HCT116 (cell line): ENCODE measurements around the gene COX7A2L. TPM values are rescaled to one million over a fixed set of nuclear protein-coding genes. Genes with fewer than 3 reads are reported as not detected.

Experiments
- ATAC-seq: fragments of 200-7000 bp; cut with Tn5 transposase; 2 replicates; pipeline ENCODE4 v1.9.1; 2020; ENCODE audit warnings: mild to moderate bottlenecking, moderate library complexity
- BruUV-seq: library from RNA; stranded (reverse); fragments of 400-500 nt; replicated peaks from 2 replicates; lab custom pipeline; 2021; lab: Mats Ljungman, UMichigan
- CTCF ChIA-PET: fragments of 300-600 bp; sonication (Branson Sonifier 250); formaldehyde crosslinking; loops from one replicate; lab custom pipeline; 2021; ENCODE audit warnings: antibody characterized with exemption; lab: Charles Lee
- POLR2A ChIA-PET: fragments of 300-600, 350-600 bp; sonication (Branson Sonifier 250); formaldehyde crosslinking; loops from one replicate; lab custom pipeline; 2021; ENCODE audit warnings: antibody characterized with exemption; lab: Charles Lee
- RAD21 ChIA-PET, 2 experiments: fragments of 300-600 bp; sonication (Branson Sonifier 250); formaldehyde crosslinking; loops; one replicate each; lab custom pipeline; 2023; ENCODE audit warnings: low total read pairs in 2 of 2; ENCODE audit not compliant: uncharacterized antibody in 2 of 2, unreplicated experiment in 2 of 2, low non-redundant PET in 1 of 2; lab: Charles Lee
- DNase-seq: peaks from one replicate; pipeline ENCODE4 v3.0.0-alpha.2; 2010; ENCODE audit warnings: low read depth, low spot score
- H2AFZ ChIP-seq: fragments of 200-600 bp; shearing (Covaris generic), sonication (generic); 2 replicates; pipeline ENCODE4 v1.6.1; 2017; ENCODE audit warnings: low read depth, mixed run types, mixed read lengths, antibody characterized with exemption, low read length; ENCODE audit not compliant: poor library complexity, severe bottlenecking
- H3K27ac ChIP-seq: 2 replicates; pipeline ENCODE4 v1.5.1; 2012; ENCODE audit warnings: low read depth, low read length
- H3K27me3 ChIP-seq: fragments of 200-600 bp; sonication (generic); 2 replicates; pipeline ENCODE4 v1.6.1; 2016; ENCODE audit warnings: mixed run types, low read length, mixed read lengths; ENCODE audit not compliant: insufficient read depth
- H3K36me3 ChIP-seq, 2 experiments: fragments of 200-500 bp in 1 of 2; fragments of 200-600 bp in 1 of 2; sonication (Bioruptor generic) in 1 of 2; sonication (generic) in 1 of 2; 2 replicates each; pipeline versions ENCODE4 v1.5.1 to v1.6.1; 2014 to 2016; ENCODE audit warnings: low read length in 2 of 2, inconsistent platforms in 1 of 2, mixed read lengths in 1 of 2, mixed run types in 1 of 2; ENCODE audit not compliant: insufficient read depth in 2 of 2, control insufficient read depth in 1 of 2
- H3K4me1 ChIP-seq, 2 experiments: fragments of 200-600 bp in 1 of 2; sonication (generic) in 1 of 2; 2 replicates each; pipeline versions ENCODE4 v1.5.1 to v1.6.1; 2012 to 2017; ENCODE audit warnings: low read length in 2 of 2, inconsistent platforms in 1 of 2, mild to moderate bottlenecking in 1 of 2, mixed read lengths in 1 of 2, mixed run types in 1 of 2, moderate library complexity in 1 of 2; ENCODE audit not compliant: insufficient read depth in 2 of 2, control insufficient read depth in 1 of 2
- H3K4me2 ChIP-seq: fragments of 200-600 bp; sonication (generic); 2 replicates; pipeline ENCODE4 v1.6.1; 2017; ENCODE audit warnings: mixed run types, low read length, mixed read lengths
- H3K4me3 ChIP-seq, 2 experiments: fragments of 200-600 bp in 1 of 2; sonication (generic) in 1 of 2; replicated peaks in 1 of 2; 2 replicates each; pipeline ENCODE4 v1.5.1; 2011 to 2016; ENCODE audit warnings: low read length in 2 of 2, control low read depth in 1 of 2, low read depth in 1 of 2, mild to moderate bottlenecking in 1 of 2, mixed read lengths in 1 of 2, mixed run types in 1 of 2
- H3K79me2 ChIP-seq: fragments of 200-600 bp; sonication (generic); 2 replicates; pipeline ENCODE4 v1.6.1; 2017; ENCODE audit warnings: mild to moderate bottlenecking, mixed run types, low read length, moderate library complexity, mixed read lengths; ENCODE audit not compliant: insufficient read depth
- H3K9ac ChIP-seq: fragments of 200-600 bp; sonication (generic); 2 replicates; pipeline ENCODE4 v1.6.1; 2016; ENCODE audit warnings: low read length, mixed read lengths
- H3K9me2 ChIP-seq: fragments of 200-600 bp; sonication (generic), shearing (Covaris generic); 2 replicates; pipeline ENCODE4 v1.6.1; 2017; ENCODE audit warnings: mixed run types, mild to moderate bottlenecking, moderate library complexity; ENCODE audit not compliant: insufficient read depth
- H3K9me3 ChIP-seq, 2 experiments: fragments of 200-500 bp in 1 of 2; fragments of 200-600 bp in 1 of 2; sonication (Bioruptor generic) in 1 of 2; sonication (generic) in 1 of 2; 2 replicates each; pipeline ENCODE4 v1.6.1; 2014 to 2017; ENCODE audit warnings: low read length in 2 of 2, mixed read lengths in 2 of 2, inconsistent platforms in 1 of 2, low read depth in 1 of 2, mild to moderate bottlenecking in 1 of 2, mixed run types in 1 of 2, moderate library complexity in 1 of 2; ENCODE audit not compliant: control insufficient read depth in 1 of 2, insufficient read depth in 1 of 2
- H4K20me1 ChIP-seq: fragments of 200-600 bp; sonication (generic), shearing (Covaris generic); 2 replicates; pipeline ENCODE4 v1.6.1; 2017; ENCODE audit warnings: mixed run types, mild to moderate bottlenecking, moderate library complexity; ENCODE audit not compliant: insufficient read depth
- ATF3 ChIP-seq: IDR thresholded peaks from 2 replicates; pipeline ENCODE4 v1.6.1; 2012
- CEBPB ChIP-seq: IDR thresholded peaks from 2 replicates; pipeline ENCODE4 v1.6.1; 2012; ENCODE audit warnings: low read depth
- EGR1 ChIP-seq: IDR thresholded peaks from 2 replicates; pipeline ENCODE4 v1.6.1; 2012; ENCODE audit warnings: low read depth
- FOSL1 ChIP-seq: IDR thresholded peaks from 2 replicates; pipeline ENCODE4 v1.6.1; 2012; ENCODE audit warnings: low read depth
- JUND ChIP-seq: IDR thresholded peaks from 2 replicates; pipeline ENCODE4 v1.6.1; 2012
- POLR2A ChIP-seq: IDR thresholded peaks from 2 replicates; pipeline ENCODE4 v1.7.0; 2011; ENCODE audit warnings: borderline replicate concordance; ENCODE audit not compliant: insufficient read depth, insufficient read length; ENCODE audit errors: extremely low read depth
- RAD21 ChIP-seq: IDR thresholded peaks from 2 replicates; pipeline ENCODE4 v1.6.1; 2012; ENCODE audit warnings: low read depth, mild to moderate bottlenecking
- REST ChIP-seq: IDR thresholded peaks from 2 replicates; pipeline ENCODE4 v1.6.1; 2012; ENCODE audit warnings: low read depth
- SP1 ChIP-seq: IDR thresholded peaks from 2 replicates; pipeline ENCODE4 v1.6.1; 2012; ENCODE audit warnings: low read depth
- TCF7L2 ChIP-seq: IDR thresholded peaks from 2 replicates; pipeline ENCODE4 v1.7.0; 2011; ENCODE audit warnings: borderline replicate concordance, inconsistent platforms; ENCODE audit not compliant: insufficient read depth, insufficient read length; ENCODE audit errors: extremely low read depth
- YY1 ChIP-seq: IDR thresholded peaks from 2 replicates; pipeline ENCODE4 v1.6.1; 2011; ENCODE audit warnings: low read length, low read depth, moderate library complexity, mild to moderate bottlenecking; ENCODE audit not compliant: insufficient replicate concordance; ENCODE audit errors: extremely low read depth
- ZBTB33 ChIP-seq: IDR thresholded peaks from 2 replicates; pipeline ENCODE4 v1.6.1; 2011; ENCODE audit warnings: mild to moderate bottlenecking, low read length, moderate library complexity; ENCODE audit not compliant: insufficient replicate concordance; ENCODE audit errors: extremely low read depth
- intact Hi-C: fragments of 100-400 bp; cut with micrococcal nuclease; formaldehyde crosslinking; loops from 2 replicates; pipeline ENCODE4 v1.10.0; 2022
- total RNA-seq: library from RNA; stranded (reverse); gene quantifications from one replicate; pipeline ENCODE4 v1.2.1, GENCODE V29; 2021; ENCODE audit not compliant: unreplicated experiment

The COX7A2L gene
- total RNA-seq, 1 experiment from 2014 or later: 104 TPM

- peaks cover 0 to under 1% of the 10 kb centered on the region in 2 experiments; a peak in 1 of 4 replicates for H3K4me1 ChIP-seq
- H4K20me1 ChIP-seq: 0 out of 2 replicates have a peak, but pooled peaks cover 8% of the 10 kb centered on the region
- ChIA-PET RAD21 (no interaction called here), CTCF (no interaction called here), POLR2A (no interaction called here)
- H2AFZ ChIP-seq: no peak overlapping the region
- DNase-seq (no peak), ATAC-seq (no peak)
- no peaks in the 10 kb centered on the region for H3K9me3 ChIP-seq
- H3K4me3 ChIP-seq: no peak overlapping the region
- intact Hi-C loops: no loop called here
- peaks cover 96% of the 10 kb centered on the region for H3K79me2 ChIP-seq
- H3K4me2 ChIP-seq: no peak overlapping the region
- H3K36me3 ChIP-seq: no peaks in the 10 kb centered on the region
- H3K9me2 ChIP-seq: no peaks in the 10 kb centered on the region
- no peak for TF ChIP-seq JUND
- TF ChIP-seq REST: no peak
- TF ChIP-seq ZBTB33: no peak
- TF ChIP-seq CEBPB: no peak
- no peak for TF ChIP-seq EGR1
- TF ChIP-seq POLR2A: no peak
- TF ChIP-seq ATF3: no peak
- no peak for TF ChIP-seq FOSL1
- TF ChIP-seq YY1: no peak
- TF ChIP-seq RAD21: no peak
- TF ChIP-seq TCF7L2: no peak
- no peak for TF ChIP-seq SP1
- H3K9ac ChIP-seq: no peak overlapping the region
- BruUV-seq: no TSS peak
- H3K27me3 ChIP-seq: no peaks in the 10 kb centered on the region
- H3K27ac ChIP-seq: no peak overlapping the region
Observed at GRCh38 chr2:42353792-42354429, 7.1 kb downstream of the COX7A2L start.
